ENCODE results near the gene REC114.
"Not testable (repeated sequence)": the region's sequence is repeated elsewhere in the genome, so short reads cannot be mapped to it uniquely, and the experiment has no call there.

Gene REC114

DNA sequence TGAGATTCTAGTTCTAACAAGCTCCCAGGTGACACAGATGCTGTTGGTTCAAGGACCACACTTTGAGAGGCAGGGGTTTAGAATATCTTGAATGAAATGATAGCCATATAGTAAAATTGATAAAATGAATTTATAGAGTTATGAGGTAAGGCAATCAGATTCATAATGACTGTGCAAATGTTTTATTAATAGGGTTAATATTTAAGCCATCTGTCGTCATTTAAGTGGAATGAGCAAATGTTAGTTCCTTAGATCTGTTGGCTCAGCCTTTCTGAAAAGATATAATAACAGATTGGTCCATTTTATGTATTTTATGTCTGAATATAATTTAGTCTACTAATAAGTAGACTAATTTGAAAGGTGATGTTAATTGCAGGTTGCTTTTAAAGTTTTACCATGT is 12.9 kb downstream of the REC114 start:
- no peak for DNase-seq (ENCODE audit: low read depth in 3 of 3)

DNA sequence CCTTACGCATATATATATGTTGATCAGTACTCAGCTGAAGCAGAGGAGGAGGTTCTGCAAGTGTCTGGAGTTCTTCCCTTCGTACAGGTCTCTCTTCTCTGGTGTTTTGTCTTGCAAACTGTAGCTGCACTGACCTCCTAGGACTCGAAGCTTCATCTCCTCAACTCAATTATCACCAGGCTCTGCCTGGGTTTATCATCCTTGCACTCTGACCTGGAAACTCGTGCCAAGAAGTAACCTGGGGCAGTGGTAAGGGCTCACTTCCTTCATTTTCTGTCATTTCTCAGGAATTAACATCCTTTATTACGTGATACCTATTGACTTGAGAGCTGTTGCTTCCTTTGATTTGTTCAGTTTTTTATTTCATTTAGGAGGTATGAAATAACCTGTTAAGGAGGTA is 14.4 kb downstream of the REC114 start:
- DNase-seq (ENCODE audit: low read depth in 3 of 3) = no peak

DNA sequence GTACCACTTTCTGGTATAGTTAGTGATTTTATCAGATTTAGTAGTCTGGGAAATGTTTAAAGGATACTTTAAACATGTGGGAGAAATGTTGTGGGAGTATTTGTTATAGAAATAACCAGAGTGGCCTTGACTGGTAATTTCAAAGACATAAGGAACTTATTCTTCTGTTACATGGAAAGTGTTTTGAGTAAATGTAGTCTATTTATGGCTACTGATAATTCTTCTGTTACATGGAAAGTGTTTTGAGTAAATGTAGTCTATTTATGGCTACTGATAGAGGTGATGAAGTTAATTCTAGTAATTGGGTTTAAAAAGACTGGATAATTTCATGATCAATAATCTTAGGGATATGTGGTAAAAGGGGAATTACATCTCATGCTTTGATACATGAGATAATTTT is 17.7 kb downstream of the REC114 start:
- DNase-seq (ENCODE audit: low read depth in 3 of 3) = no peak

DNA sequence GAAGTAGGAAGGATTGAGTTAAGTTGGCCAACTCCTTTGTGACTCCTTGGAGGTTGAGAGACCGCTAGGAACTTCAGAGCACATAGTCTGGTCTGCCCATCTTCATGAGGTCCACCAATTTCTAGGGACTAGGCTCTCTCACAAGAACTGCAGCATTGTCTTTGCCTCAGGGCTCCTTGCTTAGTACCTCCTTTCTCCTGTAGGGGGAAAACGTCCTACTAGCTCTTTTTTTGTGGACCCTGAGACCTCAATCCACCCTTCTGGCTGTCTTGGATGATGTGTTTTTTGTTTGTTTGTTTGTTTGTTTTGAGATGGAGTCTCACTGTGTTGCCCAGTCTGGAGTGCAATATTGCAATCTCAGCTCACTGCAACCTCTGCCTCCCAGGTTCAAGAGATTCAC is 21.6 kb downstream of the REC114 start:
- DNase-seq (ENCODE audit: low read depth in 3 of 3) = no peak

DNA sequence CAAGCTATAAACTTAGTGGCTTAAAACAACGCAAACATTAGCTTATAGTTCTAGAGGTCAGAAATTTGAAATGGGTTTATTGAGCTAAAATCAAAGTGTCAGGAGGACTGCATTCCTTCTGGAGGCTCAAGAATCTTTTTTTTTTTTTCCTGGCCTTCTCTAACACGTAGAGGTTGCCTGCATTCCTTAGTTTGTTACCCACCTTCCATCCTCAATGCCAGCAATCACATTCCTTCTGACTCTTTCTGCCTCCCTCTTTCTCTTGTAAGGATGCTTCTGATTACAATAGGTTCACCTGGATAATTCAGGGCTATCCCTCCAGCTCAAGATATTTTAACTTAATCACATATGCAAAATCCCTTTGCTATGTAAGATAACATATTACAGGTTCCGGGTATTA is 24.8 kb downstream of the REC114 start:
- no peak for DNase-seq (ENCODE audit: low read depth in 3 of 3)

DNA sequence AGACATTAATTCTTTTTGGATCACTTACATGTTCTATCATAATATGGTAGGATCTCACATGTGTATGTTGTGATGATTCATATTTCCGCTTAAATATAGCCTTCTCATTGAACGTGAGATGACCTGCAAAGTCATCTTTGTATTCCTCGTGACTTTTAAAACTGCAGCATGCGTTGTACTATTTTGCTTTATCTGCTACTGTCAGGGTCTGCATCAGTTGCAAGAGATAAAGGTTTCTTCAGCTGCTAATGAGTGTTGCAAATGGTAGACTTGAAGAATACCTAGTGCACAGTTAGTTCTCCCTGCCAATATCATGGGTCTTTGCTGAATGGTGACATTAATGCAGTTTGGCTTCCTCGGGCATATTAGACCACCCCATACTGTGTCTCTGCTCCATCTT is 31.8 kb downstream of the REC114 start:
- DNase-seq (ENCODE audit: low read depth in 3 of 3) = no peak

DNA sequence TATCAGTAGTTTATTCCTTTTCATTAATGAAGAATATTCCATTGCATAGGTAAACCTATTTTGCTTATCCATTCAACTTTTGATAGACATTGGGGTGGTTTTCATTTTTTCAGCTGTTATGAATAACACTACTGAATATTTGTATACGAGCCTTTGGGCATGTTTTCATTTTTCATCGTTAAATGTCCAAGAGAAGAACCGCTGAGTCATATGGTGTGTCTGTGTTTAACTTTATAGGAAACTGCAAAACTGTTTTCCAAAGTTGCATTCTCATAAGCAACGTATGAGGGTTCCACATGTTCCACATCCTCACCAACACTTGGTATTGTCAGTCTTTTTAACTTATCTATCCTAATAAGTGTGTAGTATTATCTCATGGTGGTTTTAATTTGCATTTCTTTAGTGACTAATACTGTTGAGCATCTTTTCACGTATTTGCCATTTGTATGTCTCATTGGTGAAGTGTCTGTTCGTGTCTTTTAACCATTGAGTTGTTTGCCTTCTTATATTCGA is 33.8 kb downstream of the REC114 start:
- DNase-seq (ENCODE audit: low read depth in 3 of 3) = no peak

DNA sequence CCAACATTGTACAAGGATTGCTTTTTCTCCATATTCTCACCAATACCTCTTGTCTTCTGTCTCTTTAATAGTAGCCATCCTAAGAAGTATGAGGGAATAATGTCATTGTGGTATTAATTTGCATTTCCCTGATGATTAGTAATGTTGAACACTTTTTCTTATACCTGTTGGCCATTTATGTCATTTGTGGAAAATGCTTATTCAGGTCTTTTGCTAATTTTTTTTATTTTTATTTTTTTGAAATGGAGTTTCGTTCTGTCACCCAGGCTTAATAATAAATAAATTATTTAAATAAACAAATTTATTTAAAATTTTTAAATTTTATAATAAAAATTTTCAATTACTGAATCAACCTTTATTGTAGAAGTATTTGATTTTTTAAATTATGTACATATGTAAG is 37.1 kb downstream of the REC114 start:
- DNase-seq (ENCODE audit: low read depth in 3 of 3) = no peak

DNA sequence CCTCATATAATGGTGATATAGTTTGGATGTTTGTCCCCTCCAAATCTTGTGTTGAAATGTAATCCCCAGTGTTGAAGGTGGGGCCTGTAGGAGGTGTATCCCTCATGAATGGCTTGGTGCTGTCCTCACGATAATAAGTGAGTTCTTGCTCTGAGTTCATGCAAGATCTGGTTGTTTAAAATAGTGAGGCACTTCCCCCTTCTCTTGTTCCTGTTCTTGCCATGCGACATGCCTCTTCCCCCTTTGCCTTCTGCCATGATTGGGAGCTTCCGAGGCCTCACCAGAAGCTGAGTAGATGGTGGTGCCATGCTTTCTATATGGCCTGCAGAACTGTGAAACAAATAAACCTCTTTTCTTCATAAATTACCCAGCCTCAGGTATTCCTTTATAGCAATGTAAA is 39.2 kb downstream of the REC114 start:
- no peak for DNase-seq (ENCODE audit: low read depth in 3 of 3)

DNA sequence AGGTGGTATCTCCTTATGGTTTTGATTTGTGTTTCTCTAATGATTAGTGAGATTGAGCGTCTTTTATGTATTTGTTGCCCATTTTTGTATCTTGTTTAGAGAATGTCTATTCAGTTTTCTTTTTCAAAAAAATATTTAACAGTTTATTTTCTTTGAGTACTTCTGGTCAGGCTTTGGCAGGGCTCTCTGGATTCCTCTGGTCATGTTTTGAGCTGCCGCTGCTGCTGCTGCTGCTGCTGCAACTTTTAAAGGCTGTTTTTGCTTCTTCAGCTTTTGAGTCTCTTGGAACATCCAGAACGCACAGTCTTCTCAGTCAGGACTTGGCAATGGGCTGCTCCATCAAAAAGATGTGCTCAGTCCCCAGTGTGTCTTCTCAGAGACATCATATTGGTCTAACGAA is 40.1 kb downstream of the REC114 start:
- DNase-seq (ENCODE audit: low read depth in 3 of 3) = no peak

DNA sequence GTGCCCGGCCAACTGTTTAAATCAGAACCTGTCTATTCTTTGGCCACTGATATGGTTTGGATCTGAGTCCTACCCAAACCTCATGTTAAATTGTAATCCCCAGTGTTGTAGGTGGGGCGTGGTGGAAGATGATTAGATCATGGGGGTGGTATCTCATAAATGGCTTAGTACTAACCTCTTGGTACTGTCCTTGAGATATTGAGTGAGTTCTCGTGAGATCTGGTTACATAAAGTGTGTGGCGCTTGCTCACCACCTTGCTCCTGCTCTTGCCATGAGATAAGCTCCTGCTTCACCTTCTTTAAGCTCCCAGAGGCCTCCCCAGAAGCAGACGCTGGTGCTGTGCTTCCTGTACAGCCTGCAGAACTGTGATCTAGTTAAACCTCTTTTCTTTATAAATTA is 42.4 kb downstream of the REC114 start:
- no peak for DNase-seq (ENCODE audit: low read depth in 3 of 3)

DNA sequence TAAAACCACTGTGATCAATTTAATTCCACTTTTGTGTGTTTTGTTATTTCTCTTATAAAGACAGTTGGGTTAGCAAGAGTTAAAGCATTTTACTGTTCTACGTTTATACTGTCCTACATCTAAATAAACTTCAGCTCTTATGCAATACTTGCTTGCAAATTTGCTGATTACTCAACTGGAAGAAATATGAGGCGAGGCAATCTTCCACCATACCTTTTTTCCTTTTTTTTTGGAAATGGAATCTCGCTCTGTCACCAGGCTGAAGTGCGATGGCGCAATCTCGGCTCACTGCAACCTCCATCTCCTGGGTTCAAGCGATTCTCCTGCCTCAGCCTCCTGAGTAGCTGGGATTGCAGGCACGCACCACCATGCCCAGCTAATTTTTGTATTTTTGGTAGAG is 42.9 kb downstream of the REC114 start:
- not testable (repeated sequence) for DNase-seq (ENCODE audit: low read depth in 3 of 3)

DNA sequence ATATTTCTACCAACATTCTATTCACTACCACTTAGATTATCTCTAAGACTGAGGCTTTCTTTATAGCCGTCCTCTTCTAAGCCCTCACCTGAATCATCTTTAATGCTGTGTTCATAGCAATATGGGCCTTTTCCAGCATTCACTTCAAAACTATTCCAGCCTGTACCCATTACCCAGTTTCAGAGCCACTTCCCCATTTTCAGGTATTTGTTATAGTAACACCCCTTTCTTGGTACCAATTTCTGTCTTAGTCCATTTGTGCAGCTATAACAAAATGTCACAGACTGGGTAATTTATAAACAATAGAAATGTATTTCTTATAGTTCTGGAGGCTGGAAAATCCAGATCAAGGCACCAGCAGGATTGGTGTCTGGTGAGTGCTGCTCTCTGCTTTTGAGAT is 45.7 kb downstream of the REC114 start:
- DNase-seq (ENCODE audit: low read depth in 3 of 3) = no peak

DNA sequence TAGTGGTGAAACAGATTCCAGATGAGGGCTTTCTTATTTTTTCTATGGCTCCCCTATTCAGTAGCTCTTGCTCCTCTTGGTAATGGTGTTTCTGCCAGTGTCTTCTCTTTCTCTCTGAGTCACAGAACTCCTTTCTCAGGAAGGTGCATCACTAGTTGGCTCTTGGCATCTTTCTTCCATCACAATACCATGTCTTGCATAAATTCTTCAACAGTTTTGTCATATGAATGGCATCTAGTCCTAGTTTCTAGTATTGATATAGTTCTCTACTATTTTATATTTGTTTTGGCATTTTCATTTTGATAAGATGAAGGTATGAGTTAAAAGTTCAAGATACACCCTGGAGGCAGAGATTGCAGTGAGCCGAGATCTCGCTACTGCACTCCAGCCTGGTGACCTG is 51.0 kb downstream of the REC114 start:
- DNase-seq (ENCODE audit: low read depth in 3 of 3) = no peak

DNA sequence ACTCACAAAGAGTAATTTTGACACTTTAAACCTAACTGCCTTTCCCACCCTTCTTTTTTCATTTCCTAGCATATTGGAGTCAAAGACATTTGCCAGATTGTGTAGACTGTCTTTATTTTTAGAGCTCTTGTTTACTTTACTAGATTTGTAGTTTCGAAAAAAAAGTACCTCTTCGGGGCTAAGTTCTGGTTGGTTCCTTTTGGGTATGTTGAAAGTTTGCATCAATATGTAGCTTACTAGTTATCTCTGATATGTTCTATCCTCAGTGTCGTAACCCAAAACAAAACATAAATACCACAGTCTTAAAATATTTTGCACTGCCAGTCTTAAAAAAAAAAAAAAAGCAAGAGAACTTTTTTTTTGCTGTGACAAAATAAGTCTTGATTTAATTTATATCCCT is 52.2 kb downstream of the REC114 start:
- DNase-seq (ENCODE audit: low read depth in 3 of 3) = no peak

DNA sequence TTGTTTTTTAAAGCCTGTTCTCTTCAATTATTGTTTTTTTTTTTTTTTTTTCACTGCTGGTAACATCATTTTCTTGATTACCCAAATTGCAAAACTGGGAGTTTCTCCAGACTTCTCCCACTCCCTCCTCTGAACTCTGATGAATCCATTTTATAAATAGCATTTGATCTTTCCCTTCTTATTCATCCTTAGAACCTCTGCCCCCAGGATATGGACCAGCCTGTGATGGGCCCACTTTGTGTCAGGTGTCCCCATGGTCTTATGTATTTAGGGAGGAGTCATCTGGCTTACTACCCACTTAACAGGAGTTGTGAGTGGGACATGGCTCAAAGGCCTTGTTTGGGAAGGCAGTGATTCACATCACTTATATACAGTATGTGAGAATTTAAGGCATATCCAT is 57.7 kb downstream of the REC114 start:
- DNase-seq (ENCODE audit: low read depth in 3 of 3) = no peak

DNA sequence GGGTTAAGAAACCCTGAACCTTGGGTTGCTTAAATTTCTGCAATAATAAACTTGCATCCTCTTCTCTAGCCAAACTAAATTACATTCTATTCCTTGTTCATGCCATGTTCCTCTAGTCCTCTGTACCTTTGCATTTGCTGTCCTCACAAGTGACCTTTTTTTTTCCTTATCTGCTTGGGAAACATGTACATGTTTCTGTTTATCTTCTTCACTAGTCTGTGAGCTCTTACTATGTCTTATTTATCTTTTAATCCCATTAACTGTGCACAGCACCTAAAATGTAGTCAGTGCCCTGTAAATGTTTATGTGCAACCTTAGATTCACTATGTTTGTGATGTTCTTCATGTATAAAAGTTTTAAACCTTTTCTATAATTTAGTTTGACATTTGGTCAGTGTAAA is 61.9 kb downstream of the REC114 start:
- no peak for DNase-seq (ENCODE audit: low read depth in 3 of 3)

DNA sequence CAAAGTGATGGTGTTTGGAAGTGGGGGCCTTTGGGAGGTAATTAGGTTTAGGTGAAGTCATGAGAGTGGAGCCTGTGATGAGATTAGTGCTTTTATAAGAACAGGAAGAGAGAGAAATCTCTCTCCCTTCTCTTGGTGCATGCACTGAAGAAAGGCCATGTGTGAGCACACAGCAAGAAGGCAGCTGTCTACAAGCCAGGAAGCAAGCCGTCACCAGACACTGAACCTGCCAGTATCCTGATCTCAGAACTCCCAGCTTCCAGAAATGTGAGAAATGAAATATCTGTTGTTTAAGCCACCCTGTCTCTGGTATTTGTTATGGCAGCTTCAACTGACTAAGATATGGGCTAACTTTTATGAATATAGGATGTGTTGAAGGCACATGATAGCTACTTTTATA is 72.6 kb downstream of the REC114 start:
- no peak for DNase-seq (ENCODE audit: low read depth in 3 of 3)

DNA sequence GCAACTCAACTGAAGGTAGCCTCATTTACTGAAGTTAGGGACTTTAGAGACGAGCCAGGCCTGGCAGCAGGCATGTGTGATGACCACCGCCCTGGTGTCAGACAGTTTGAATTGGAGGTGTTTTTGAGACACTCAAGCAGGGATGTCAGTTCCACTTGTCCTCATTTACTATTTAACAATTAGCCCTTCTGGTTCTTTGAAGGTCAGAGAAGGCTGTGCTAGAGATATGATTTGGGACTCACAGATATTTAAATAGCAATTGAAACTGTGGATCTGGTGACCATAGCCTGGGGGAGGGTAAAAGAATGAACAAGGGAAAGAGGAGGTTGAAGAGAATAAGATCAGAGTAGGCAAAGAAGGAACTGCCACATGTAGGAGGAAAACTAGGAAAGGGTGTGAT is 74.6 kb downstream of the REC114 start:
- DNase-seq (ENCODE audit: low read depth in 3 of 3) = no peak

DNA sequence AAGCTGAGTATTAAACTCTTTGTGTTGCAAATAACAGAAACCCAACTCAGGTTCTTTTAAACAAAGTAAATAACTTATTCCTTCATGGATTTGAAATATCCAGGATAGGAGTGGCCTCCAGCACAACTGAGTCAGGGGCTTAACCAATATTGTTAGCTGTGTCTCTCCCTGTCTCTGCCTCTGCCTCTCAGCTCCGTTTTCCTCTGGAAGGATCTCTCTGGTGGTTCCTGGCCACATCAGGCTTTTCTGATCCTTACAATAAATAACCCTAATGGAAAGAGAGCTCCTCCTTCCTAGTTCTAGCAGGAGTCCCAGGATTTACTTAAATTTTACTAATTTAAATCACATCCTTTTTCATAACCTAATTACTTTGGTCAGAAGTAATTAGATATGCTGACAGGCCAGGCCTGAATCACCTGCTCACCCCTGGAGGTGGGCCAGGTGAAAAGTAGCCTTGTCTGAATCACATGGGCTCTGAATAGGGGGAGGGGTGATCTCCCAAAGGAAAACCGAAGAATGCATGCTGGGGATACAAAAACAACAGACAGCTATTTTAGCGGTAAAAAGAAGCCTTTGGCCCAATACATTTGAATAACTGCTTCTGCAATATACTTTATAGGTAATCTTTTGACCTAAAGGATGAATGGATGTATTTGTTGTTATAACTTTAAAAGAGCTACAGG is 75.4 kb downstream of the REC114 start:
- no peak for DNase-seq (ENCODE audit: low read depth in 3 of 3)

DNA sequence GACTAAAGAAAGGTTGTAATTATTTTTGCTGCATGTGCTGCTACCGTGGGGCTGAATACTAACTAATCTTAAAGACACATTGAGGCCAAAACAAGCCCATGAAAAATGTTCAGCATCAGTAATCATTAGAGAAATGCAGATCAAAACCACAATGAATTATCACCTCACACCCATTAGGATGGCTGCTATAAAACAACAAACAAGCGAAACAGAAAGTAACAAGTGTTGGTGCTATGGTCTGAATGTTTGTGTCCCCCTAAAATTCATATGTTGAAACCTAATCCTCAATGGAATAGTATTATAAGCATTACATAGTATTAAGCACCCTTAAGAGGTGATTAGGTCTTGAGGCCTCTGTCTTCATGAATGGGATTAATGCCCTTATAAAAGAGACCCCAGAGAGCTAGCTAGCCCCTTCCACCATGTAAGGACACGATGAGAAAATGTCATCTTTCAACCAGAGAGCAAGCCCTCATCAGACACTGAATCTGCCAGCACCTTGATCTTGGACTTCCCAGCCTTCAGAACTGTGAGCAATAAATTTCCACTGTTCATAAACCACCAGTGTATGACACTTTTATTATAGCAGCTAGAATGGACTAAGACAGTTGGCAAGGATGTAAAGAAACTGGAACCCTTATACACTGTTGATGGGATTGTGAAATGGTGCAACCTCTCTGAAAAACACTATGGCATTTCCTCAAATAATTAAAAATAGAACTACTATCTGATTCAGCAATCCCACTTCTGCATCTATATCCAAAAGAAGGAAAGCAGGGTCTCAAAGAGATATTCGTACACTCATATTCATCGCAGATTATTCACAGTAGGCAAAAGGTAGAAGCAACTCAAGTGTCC is 76.1 kb downstream of the REC114 start:
- no peak for DNase-seq (ENCODE audit: low read depth in 3 of 3)

DNA sequence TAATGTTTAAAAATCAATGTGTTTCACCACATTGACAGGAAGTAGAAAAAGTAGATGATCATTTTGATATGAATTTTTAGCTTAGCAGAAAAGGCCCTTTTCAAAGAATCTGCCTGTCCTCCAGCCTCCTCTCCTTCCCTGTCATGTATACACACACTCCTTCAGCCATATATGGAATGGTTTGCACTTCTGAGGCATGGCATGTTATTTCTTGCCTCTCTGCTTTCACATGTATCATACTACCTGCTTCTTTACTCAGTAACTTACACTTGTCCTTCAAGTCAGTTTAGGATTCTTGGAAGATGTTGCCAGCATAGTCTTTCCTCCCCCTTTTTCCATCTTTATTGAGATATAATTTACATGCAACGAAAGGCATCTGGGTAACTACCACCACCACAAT is 79.0 kb downstream of the REC114 start:
- no peak for DNase-seq (ENCODE audit: low read depth in 3 of 3)

DNA sequence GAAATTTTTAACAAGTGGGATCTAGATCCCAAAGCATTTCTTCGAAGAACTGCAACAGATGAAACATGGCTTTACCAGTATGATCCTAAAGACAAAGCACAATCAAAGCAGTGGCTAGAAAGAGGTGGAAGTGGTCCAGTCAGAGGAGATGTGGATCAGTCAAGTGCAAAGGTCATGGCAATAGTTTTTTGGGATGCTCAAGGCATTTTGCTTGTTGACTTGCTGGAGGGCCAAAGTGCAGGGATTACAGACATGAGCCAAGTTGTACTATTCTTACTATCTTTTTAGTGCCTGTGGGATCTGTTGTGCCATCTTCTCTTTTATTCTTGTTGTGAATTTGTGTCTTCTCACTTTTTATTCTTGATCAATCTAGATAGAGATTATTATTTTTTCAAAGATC is 82.0 kb downstream of the REC114 start:
- no peak for DNase-seq (ENCODE audit: low read depth in 3 of 3)

All from stimulated activated CD4-positive, alpha-beta T cell treated with anti-CD3 and anti-CD28 coated beads, TNF-alpha, amount 100 ng/mL, for 24 hours (primary cell).